GM12878 (cell line): Measurements from ENCODE around the gene GOLIM4. TPM values are rescaled to one million over a fixed set of nuclear protein-coding genes. Genes with fewer than 3 reads are reported as not detected.

Source experiments
- ASH2L ChIP-seq: fragments of 300-600, 200-600 bp; sonication (generic); IDR thresholded peaks from 2 replicates; pipeline ENCODE4 v1.6.1; 2017; ENCODE audit warnings: low read depth, mild to moderate bottlenecking, borderline replicate concordance
- ATF7 ChIP-seq: fragments of 450-650 bp; IDR thresholded peaks from 2 replicates; pipeline ENCODE4 v1.6.1; 2016; ENCODE audit warnings: low read depth, mild to moderate bottlenecking
- BCL11A ChIP-seq: IDR thresholded peaks from 2 replicates; pipeline ENCODE4 v1.6.1; 2011; ENCODE audit warnings: low read depth, low read length
- BRCA1 ChIP-seq: IDR thresholded peaks from 2 replicates; pipeline ENCODE4 v1.6.1; 2011; ENCODE audit warnings: low read depth, low read length, improper control_type of control experiment
- CHD4 ChIP-seq: fragments of 200-600 bp; sonication (generic); IDR thresholded peaks from 2 replicates; pipeline ENCODE4 v1.6.1; 2016; ENCODE audit warnings: mild to moderate bottlenecking
- E4F1 ChIP-seq: fragments of 450-650 bp; IDR thresholded peaks from 2 replicates; pipeline ENCODE4 v1.6.1; 2018; ENCODE audit warnings: borderline replicate concordance, mild to moderate bottlenecking; ENCODE audit not compliant: partially characterized antibody
- EED ChIP-seq: sonication (generic); IDR thresholded peaks from 2 replicates; pipeline ENCODE4 v1.6.1; 2016; ENCODE audit warnings: antibody characterized with exemption, low read depth
- EGR1 ChIP-seq, 2 experiments: IDR thresholded peaks; 1 replicate in 1 of 2; 2 replicates in 1 of 2; pipeline ENCODE4 v1.6.1; 2011 to 2012; ENCODE audit warnings: low read depth in 2 of 2, low read length in 2 of 2, borderline replicate concordance in 1 of 2, mild to moderate bottlenecking in 1 of 2, moderate library complexity in 1 of 2
- EP300 ChIP-seq, 2 experiments: fragments of 150-350 bp in 1 of 2; IDR thresholded peaks; 2 replicates each; pipeline ENCODE4 v1.6.1; 2011 to 2012; ENCODE audit warnings: low read depth in 2 of 2, low read length in 2 of 2, borderline replicate concordance in 1 of 2, improper control_type of control experiment in 1 of 2, inconsistent platforms in 1 of 2; ENCODE audit not compliant: control insufficient read depth in 1 of 2
- ESRRA ChIP-seq: IDR thresholded peaks from 2 replicates; pipeline ENCODE4 v1.6.1; 2012; ENCODE audit warnings: mild to moderate bottlenecking, low read length, improper control_type of control experiment
- FOXK2 ChIP-seq: fragments of 450-650 bp; IDR thresholded peaks from 2 replicates; pipeline ENCODE4 v1.6.1; 2017; ENCODE audit warnings: mild to moderate bottlenecking, moderate library complexity
- FOXM1 ChIP-seq: IDR thresholded peaks from 2 replicates; pipeline ENCODE4 v1.6.1; 2012; ENCODE audit warnings: low read depth, mild to moderate bottlenecking, inconsistent platforms, low read length, moderate library complexity
- HDAC6 ChIP-seq: fragments of 200-600 bp; sonication (generic); IDR thresholded peaks from one replicate; pipeline ENCODE4 v1.8.0; 2017; ENCODE audit warnings: antibody characterized with exemption; ENCODE audit not compliant: unreplicated experiment
- JUND ChIP-seq: IDR thresholded peaks from 2 replicates; pipeline ENCODE4 v1.6.1; 2012; ENCODE audit warnings: low read depth, mild to moderate bottlenecking, low read length, improper control_type of control experiment, moderate library complexity
- PRDM15 ChIP-seq: fragments of 450-650 bp; formaldehyde crosslinking; IDR thresholded peaks from 2 replicates; pipeline ENCODE4 v1.4.0; 2020; ENCODE audit warnings: mild to moderate bottlenecking, moderate library complexity
- RELB ChIP-seq: fragments of 450-650 bp; IDR thresholded peaks from 2 replicates; pipeline ENCODE4 v1.6.1; 2017; ENCODE audit warnings: low read depth, mild to moderate bottlenecking, moderate library complexity
- RUNX3 ChIP-seq: IDR thresholded peaks from 2 replicates; pipeline ENCODE4 v1.6.1; 2012; ENCODE audit warnings: low read length, inconsistent platforms
- SMAD5 ChIP-seq: IDR thresholded peaks from 2 replicates; pipeline ENCODE4 v1.6.1; 2016; ENCODE audit warnings: antibody characterized with exemption, low read depth
- SUPT20H ChIP-seq: IDR thresholded peaks from 2 replicates; pipeline ENCODE4 v1.6.1; 2011; ENCODE audit warnings: low read depth, mild to moderate bottlenecking, low read length, moderate library complexity, borderline replicate concordance; ENCODE audit not compliant: control insufficient read depth
- TCF7 ChIP-seq: IDR thresholded peaks from 2 replicates; pipeline ENCODE4 v1.6.1; 2014; ENCODE audit warnings: antibody characterized with exemption, borderline replicate concordance
- polyA plus RNA-seq, 11 experiments: library from polyadenylated mRNA; depleted of rRNA in 4 of 11; unstranded in 6 of 11; stranded (reverse) in 5 of 11; fragments of >200 nt; fragmentation: Nextera tagmentation in 4 of 11; fragmentation: Illumina TruSeq in 1 of 11; extraction: Ambion mirVana in 4 of 11; extraction: Trizol in 1 of 11; gene quantifications; 1 replicate in 1 of 11; 2 replicates in 10 of 11; pipeline versions ENCODE4 v1.2.1 to v1.2.3, GENCODE V29; 2011 to 2016; ENCODE audit warnings: inconsistent platforms in 2 of 11, missing spikeins in 2 of 11, low read depth in 1 of 11
- total RNA-seq, 4 experiments: library from RNA; depleted of rRNA in 3 of 4; stranded (reverse); fragments of >200 nt in 3 of 4; fragmentation: Illumina TruSeq in 1 of 4; extraction: Trizol in 1 of 4; gene quantifications; 2 replicates each; pipeline versions ENCODE4 v1.2.1 to v1.2.3, GENCODE V29; 2013 to 2021

Gene GOLIM4
- total and polyA plus RNA-seq, 10 of the 15 experiments (the other 5 are each of a cell fraction or from before 2014, with no cell fraction given): 11.1 to 32.4 (median 19.3) TPM

GRCh38 chr3:168051531-168052471 lies 43.9 kb downstream of the GOLIM4 start (continued):
- 0 out of 4 replicates have a peak, but pooled peaks of 1 of the 2 experiments have one; percentile 14 for TF ChIP-seq EP300 (IDR thresholded peaks at IDR 0.05; ENCODE audit: borderline replicate concordance in 1 of 2, control insufficient read depth in 1 of 2, low read depth in 2 of 2, low read length in 2 of 2)
- peak; percentile 50; the same call in 1 of the 2 replicates for TF ChIP-seq BCL11A
- peak; percentile 95 for TF ChIP-seq ATF7
- TF ChIP-seq RELB: 0 out of 2 replicates have a peak, but pooled peaks have one; percentile 19
- TF ChIP-seq FOXM1: peak; percentile 88
- TF ChIP-seq JUND: 0 out of 2 replicates have a peak, but pooled peaks have one; percentile 24
- TF ChIP-seq SUPT20H: no peak
- TF ChIP-seq FOXK2: no peak
- TF ChIP-seq E4F1: no peak
- TF ChIP-seq SMAD5: no peak
- no peak for TF ChIP-seq ASH2L
- TF ChIP-seq TCF7: peak; percentile 87; the same call in 1 of the 2 replicates
- TF ChIP-seq BRCA1: no peak
- TF ChIP-seq PRDM15 (CRISPR knock-in tag): no peak
- TF ChIP-seq RUNX3: peak; percentile 73
- no peak for TF ChIP-seq CHD4
- TF ChIP-seq ESRRA: no peak
- no peak for TF ChIP-seq HDAC6
- TF ChIP-seq EED: peak; percentile 76
- no peak for TF ChIP-seq EGR1 (IDR thresholded peaks at IDR 0.05; ENCODE audit: borderline replicate concordance in 1 of 2, low read depth in 2 of 2, low read length in 2 of 2)
